ENCODE results near the gene MAP7D1.

- TF ChIP-seq, protein P1, sequence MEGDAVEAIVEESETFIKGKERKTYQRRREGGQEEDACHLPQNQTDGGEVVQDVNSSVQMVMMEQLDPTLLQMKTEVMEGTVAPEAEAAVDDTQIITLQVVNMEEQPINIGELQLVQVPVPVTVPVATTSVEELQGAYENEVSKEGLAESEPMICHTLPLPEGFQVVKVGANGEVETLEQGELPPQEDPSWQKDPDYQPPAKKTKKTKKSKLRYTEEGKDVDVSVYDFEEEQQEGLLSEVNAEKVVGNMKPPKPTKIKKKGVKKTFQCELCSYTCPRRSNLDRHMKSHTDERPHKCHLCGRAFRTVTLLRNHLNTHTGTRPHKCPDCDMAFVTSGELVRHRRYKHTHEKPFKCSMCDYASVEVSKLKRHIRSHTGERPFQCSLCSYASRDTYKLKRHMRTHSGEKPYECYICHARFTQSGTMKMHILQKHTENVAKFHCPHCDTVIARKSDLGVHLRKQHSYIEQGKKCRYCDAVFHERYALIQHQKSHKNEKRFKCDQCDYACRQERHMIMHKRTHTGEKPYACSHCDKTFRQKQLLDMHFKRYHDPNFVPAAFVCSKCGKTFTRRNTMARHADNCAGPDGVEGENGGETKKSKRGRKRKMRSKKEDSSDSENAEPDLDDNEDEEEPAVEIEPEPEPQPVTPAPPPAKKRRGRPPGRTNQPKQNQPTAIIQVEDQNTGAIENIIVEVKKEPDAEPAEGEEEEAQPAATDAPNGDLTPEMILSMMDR (IDR thresholded peaks at IDR 0.05) = no peak
- no peak for TF ChIP-seq POLR2AphosphoS5 (IDR thresholded peaks at IDR 0.05)
- no peak for TF ChIP-seq EP300 (IDR thresholded peaks at IDR 0.05)
- no peak for TF ChIP-seq POLR2A (IDR thresholded peaks at IDR 0.05)
Measured at GRCh38 chr1:36162680-36163239, 6.8 kb downstream of the MAP7D1 start.
